ENCODE measurements around the gene NSUN6.

DNA sequence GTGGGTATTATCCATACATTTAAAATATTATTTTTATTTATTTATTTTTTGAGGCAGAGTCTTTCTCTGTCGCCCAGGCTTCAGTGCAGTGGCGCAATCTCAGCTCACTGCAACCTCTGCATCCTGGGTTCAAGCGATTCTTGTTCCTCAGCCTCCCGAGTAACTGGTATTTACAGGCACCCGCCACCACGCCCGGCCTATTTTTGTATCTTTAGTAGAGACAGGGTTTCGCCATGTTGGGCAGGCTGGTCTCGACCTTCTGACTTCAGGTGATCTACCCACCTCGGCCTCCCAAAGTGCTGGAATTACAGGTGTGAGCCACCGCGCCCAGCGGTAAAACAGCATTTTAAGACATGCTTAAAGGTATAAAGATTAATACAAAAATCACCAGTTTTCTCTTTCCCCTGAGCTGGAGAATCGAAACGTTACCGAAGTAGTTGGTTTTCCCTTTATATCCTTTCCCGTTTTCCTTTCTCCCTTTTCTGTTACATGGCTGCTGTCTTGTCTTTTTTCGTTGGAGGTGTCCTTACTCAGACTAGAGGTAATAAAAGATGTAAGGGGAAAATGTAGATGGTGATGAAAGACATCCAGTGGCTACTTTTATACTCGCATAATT lies 9.5 kb upstream of the NSUN6 start:
- TF ChIP-seq DPF2 (IDR thresholded peaks at IDR 0.05) = no peak
- TF ChIP-seq, protein P1, sequence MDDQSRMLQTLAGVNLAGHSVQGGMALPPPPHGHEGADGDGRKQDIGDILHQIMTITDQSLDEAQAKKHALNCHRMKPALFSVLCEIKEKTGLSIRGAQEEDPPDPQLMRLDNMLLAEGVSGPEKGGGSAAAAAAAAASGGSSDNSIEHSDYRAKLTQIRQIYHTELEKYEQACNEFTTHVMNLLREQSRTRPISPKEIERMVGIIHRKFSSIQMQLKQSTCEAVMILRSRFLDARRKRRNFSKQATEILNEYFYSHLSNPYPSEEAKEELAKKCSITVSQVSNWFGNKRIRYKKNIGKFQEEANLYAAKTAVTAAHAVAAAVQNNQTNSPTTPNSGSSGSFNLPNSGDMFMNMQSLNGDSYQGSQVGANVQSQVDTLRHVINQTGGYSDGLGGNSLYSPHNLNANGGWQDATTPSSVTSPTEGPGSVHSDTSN (IDR thresholded peaks at IDR 0.05; ENCODE audit: insufficient replicate concordance, low read depth, low read length) = no peak

Data from GM12878 (cell line).